Naive thymus-derived CD8-positive, alpha-beta T cell (primary cell): ENCODE data around the gene XRCC5. TPM values are rescaled to one million over a fixed set of nuclear protein-coding genes. Genes with fewer than 3 reads are reported as not detected.

Experiments used
- ATAC-seq, 2 donors: fragments of 150-1000 bp; cut with Tn5 transposase in 1 of 2; sonication (Bioruptor Pico), chemical (Tn5 transposase) in 1 of 2; 1 replicate in 1 of 2; 2 replicates in 1 of 2; pipeline ENCODE4 v1.10.0; 2021; ENCODE audit warnings: mild to moderate bottlenecking in 2 of 2, moderate library complexity in 2 of 2
- POLR2A ChIA-PET: fragments of 350-600 bp; sonication (Branson Sonifier 250); formaldehyde crosslinking; loops from one replicate; lab custom pipeline; 2021; ENCODE audit warnings: antibody characterized with exemption; lab: Charles Lee
- DNase-seq, 10 donors: peaks; one replicate each; pipeline versions ENCODE4 v3.0.0 to v3.0.0-alpha.2; 2020 to 2022
- H3K27ac Mint-ChIP-seq, 10 donors: one replicate each; pipeline ENCODE4 v1.8.0; 2020 to 2022; ENCODE audit warnings: mild to moderate bottlenecking in 10 of 10, mixed read lengths in 10 of 10, moderate library complexity in 4 of 10, inconsistent platforms in 1 of 10
- H3K27me3 Mint-ChIP-seq, 5 donors: one replicate each; pipeline ENCODE4 v1.8.0; 2021 to 2022; ENCODE audit warnings: mixed read lengths in 5 of 5
- H3K36me3 Mint-ChIP-seq, 3 donors: one replicate each; pipeline ENCODE4 v1.8.0; 2020 to 2022; ENCODE audit warnings: mixed read lengths in 3 of 3, mild to moderate bottlenecking in 2 of 3, inconsistent platforms in 1 of 3
- H3K4me1 Mint-ChIP-seq, 4 donors: one replicate each; pipeline ENCODE4 v1.8.0; 2021 to 2022; ENCODE audit warnings: mixed read lengths in 4 of 4
- H3K4me3 Mint-ChIP-seq, 10 donors: one replicate each; pipeline ENCODE4 v1.8.0; 2020 to 2022; ENCODE audit warnings: mild to moderate bottlenecking in 10 of 10, mixed read lengths in 10 of 10, moderate library complexity in 6 of 10, inconsistent platforms in 1 of 10
- H3K9me3 Mint-ChIP-seq, 9 donors: one replicate each; pipeline ENCODE4 v1.8.0; 2020 to 2022; ENCODE audit warnings: mixed read lengths in 9 of 9, mild to moderate bottlenecking in 3 of 9, inconsistent platforms in 1 of 9, moderate library complexity in 1 of 9
- polyA plus RNA-seq, 3 donors: library from polyadenylated mRNA; unstranded; fragments of 300-500 nt; fragmentation: Illumina TruSeq; gene quantifications; one replicate each; pipeline ENCODE4 v1.2.3, GENCODE V29; 2021
- total RNA-seq, 8 experiments: library from RNA in 2 of 8; stranded (reverse) in 2 of 8; gene quantifications; one replicate each; pipeline ENCODE4 v1.2.3 and lab custom pipeline; 2021 to 2026

Gene XRCC5
- total and polyA plus RNA-seq, 5 experiments from 2014 or later: 231 to 364 (median 311) TPM

GRCh38 chr2:216164087-216164486 lies 54.9 kb downstream of the XRCC5 start:
- peak overlapping the region in 4 of 10 donors; percentile 22 to 59 (median 33) for H3K27ac Mint-ChIP-seq
- H3K27me3 Mint-ChIP-seq: no peaks in the 10 kb centered on the region
- peaks cover 17 to 43% (median 30%) of the 10 kb centered on the region in 4 donors for H3K4me1 Mint-ChIP-seq
- POLR2A ChIA-PET: no interaction called here
- DNase-seq: no peak
- no peak for ATAC-seq
- no peak overlapping the region for H3K4me3 Mint-ChIP-seq
- peaks cover 9 to 99% (median 24%) of the 10 kb centered on the region in 3 donors for H3K36me3 Mint-ChIP-seq
- no peaks in the 10 kb centered on the region for H3K9me3 Mint-ChIP-seq

GRCh38 chr2:216164576-216164975 lies 55.4 kb downstream of the XRCC5 start:
- POLR2A ChIA-PET: no interaction called here
- Mint-ChIP-seq H3K36me3 (peaks cover 9 to 99% (median 25%) of the 10 kb centered on the region in 3 donors), H3K27me3 (no peaks in the 10 kb centered on the region), H3K4me1 (peaks cover 17 to 44% (median 30%) of the 10 kb centered on the region in 4 donors), H3K27ac (peak overlapping the region in 4 of 10 donors; percentile 22 to 73 (median 46)), H3K4me3 (no peak overlapping the region), H3K9me3 (no peaks in the 10 kb centered on the region)
- DNase-seq (no peak), ATAC-seq (no peak)

- DNase-seq (no peak), ATAC-seq (no peak)
- Mint-ChIP-seq H3K4me3 (no peak overlapping the region), H3K4me1 (peaks cover 17 to 54% (median 38%) of the 10 kb centered on the region in 4 donors), H3K36me3 (peaks cover 9 to 99% (median 30%) of the 10 kb centered on the region in 3 donors), H3K27me3 (no peaks in the 10 kb centered on the region), H3K9me3 (no peaks in the 10 kb centered on the region), H3K27ac (peak overlapping the region in 4 of 10 donors; percentile 26 to 66 (median 46))
- POLR2A ChIA-PET: no interaction called here
These were observed 56.6 kb downstream of the XRCC5 start for GRCh38 chr2:216165711-216166110.

- DNase-seq: no peak
- POLR2A ChIA-PET: no interaction called here
- no peak for ATAC-seq
- peak overlapping the region in 6 of 10 donors; percentile 1 to 82 (median 36) for H3K27ac Mint-ChIP-seq
- H3K27me3 Mint-ChIP-seq: no peaks in the 10 kb centered on the region
- H3K4me1 Mint-ChIP-seq: peaks cover 17 to 57% (median 55%) of the 10 kb centered on the region in 4 donors
- H3K4me3 Mint-ChIP-seq: no peak overlapping the region
- no peaks in the 10 kb centered on the region for H3K9me3 Mint-ChIP-seq
- peaks cover 16 to 96% (median 43%) of the 10 kb centered on the region in 3 donors for H3K36me3 Mint-ChIP-seq
These were observed 59.9 kb downstream of the XRCC5 start for GRCh38 chr2:216169087-216169486.

GRCh38 chr2:216170076-216170763 lies 61.1 kb downstream of the XRCC5 start:
- POLR2A ChIA-PET: no interaction called here
- no peak for DNase-seq
- Mint-ChIP-seq H3K9me3 (peaks cover 0 to 3% (median 0%) of the 10 kb centered on the region in 9 donors), H3K4me1 (peaks cover 19 to 61% (median 59%) of the 10 kb centered on the region in 4 donors), H3K27ac (peak overlapping the region in 5 of 10 donors; percentile 2 to 58 (median 54)), H3K36me3 (peaks cover 24 to 96% (median 47%) of the 10 kb centered on the region in 3 donors), H3K27me3 (no peaks in the 10 kb centered on the region), H3K4me3 (peak overlapping the region in 1 of 10 donors; percentile 19)
- ATAC-seq: peak in 1 of 2 donors; percentile 45

GRCh38 chr2:216171011-216171410 lies 61.9 kb downstream of the XRCC5 start:
- H3K36me3 Mint-ChIP-seq: peaks cover 26 to 96% (median 50%) of the 10 kb centered on the region in 3 donors
- H3K27me3 Mint-ChIP-seq: no peaks in the 10 kb centered on the region
- H3K9me3 Mint-ChIP-seq: peaks cover 0 to 7% (median 0%) of the 10 kb centered on the region in 9 donors
- peaks cover 22 to 67% (median 65%) of the 10 kb centered on the region in 4 donors for H3K4me1 Mint-ChIP-seq
- DNase-seq (no peak), ATAC-seq (no peak)
- H3K4me3 Mint-ChIP-seq: no peak overlapping the region
- POLR2A ChIA-PET: no interaction called here
- peak overlapping the region in 3 of 10 donors; percentile 52 to 60 (median 58) for H3K27ac Mint-ChIP-seq

- no peak for DNase-seq
- peaks cover 26 to 93% (median 48%) of the 10 kb centered on the region in 3 donors for H3K36me3 Mint-ChIP-seq
- H3K27me3 Mint-ChIP-seq: no peaks in the 10 kb centered on the region
- H3K4me3 Mint-ChIP-seq: no peak overlapping the region
- H3K4me1 Mint-ChIP-seq: peaks cover 21 to 72% (median 68%) of the 10 kb centered on the region in 4 donors
- no peak for ATAC-seq
- peak overlapping the region in 1 of 10 donors; percentile 61 for H3K27ac Mint-ChIP-seq
- POLR2A ChIA-PET: no interaction called here
- peaks cover 0 to 7% (median 0%) of the 10 kb centered on the region in 9 donors for H3K9me3 Mint-ChIP-seq
These were observed 63.3 kb downstream of the XRCC5 start for GRCh38 chr2:216172493-216172892.

- POLR2A ChIA-PET: no interaction called here
- H3K27ac Mint-ChIP-seq: peak overlapping the region in 4 of 10 donors; percentile 21 to 37 (median 29)
- ATAC-seq (no peak), DNase-seq (no peak)
- peaks cover 26 to 91% (median 36%) of the 10 kb centered on the region in 3 donors for H3K36me3 Mint-ChIP-seq
- H3K27me3 Mint-ChIP-seq: no peaks in the 10 kb centered on the region
- no peak overlapping the region for H3K4me3 Mint-ChIP-seq
- H3K4me1 Mint-ChIP-seq: peaks cover 43 to 88% (median 80%) of the 10 kb centered on the region in 4 donors
- peaks cover 0 to 7% (median 0%) of the 10 kb centered on the region in 9 donors for H3K9me3 Mint-ChIP-seq
These were observed 69.9 kb downstream of the XRCC5 start for GRCh38 chr2:216179015-216179414.

GRCh38 chr2:216181351-216181750 lies 72.2 kb downstream of the XRCC5 start:
- no peak for ATAC-seq
- H3K9me3 Mint-ChIP-seq: no peaks in the 10 kb centered on the region
- H3K4me3 Mint-ChIP-seq: no peak overlapping the region
- DNase-seq: no peak
- POLR2A ChIA-PET: interaction anchor here (0.7 kb wide), 1 partner anchor 36 kb away, joined by 4 read pairs; no protein-coding TSS in a partner anchor
- H3K4me1 Mint-ChIP-seq: peaks cover 39 to 92% (median 85%) of the 10 kb centered on the region in 4 donors
- H3K27ac Mint-ChIP-seq: peak overlapping the region in 4 of 10 donors; percentile 9 to 49 (median 33)
- H3K36me3 Mint-ChIP-seq: peaks cover 17 to 83% (median 19%) of the 10 kb centered on the region in 3 donors
- H3K27me3 Mint-ChIP-seq: no peaks in the 10 kb centered on the region

GRCh38 chr2:216181953-216182461 lies 72.9 kb downstream of the XRCC5 start:
- POLR2A ChIA-PET: no interaction called here
- Mint-ChIP-seq H3K27me3 (no peaks in the 10 kb centered on the region), H3K36me3 (peaks cover 17 to 79% (median 19%) of the 10 kb centered on the region in 3 donors), H3K27ac (peak overlapping the region in 7 of 10 donors; percentile 9 to 88 (median 33)), H3K4me3 (no peak overlapping the region), H3K4me1 (peaks cover 36 to 91% (median 85%) of the 10 kb centered on the region in 4 donors), H3K9me3 (no peaks in the 10 kb centered on the region)
- DNase-seq (no peak), ATAC-seq (no peak)

- peaks cover 13 to 75% (median 17%) of the 10 kb centered on the region in 3 donors for H3K36me3 Mint-ChIP-seq
- POLR2A ChIA-PET: interaction anchor here (0.5 kb wide), 1 partner anchor 132 kb away, joined by 3 read pairs; no protein-coding TSS in a partner anchor
These were observed 74.3 kb downstream of the XRCC5 start for GRCh38 chr2:216183462-216183861.

GRCh38 chr2:216188559-216188850 lies 79.4 kb downstream of the XRCC5 start:
- peaks cover 0 to 73% (median 12%) of the 10 kb centered on the region in 3 donors for H3K36me3 Mint-ChIP-seq
- H3K27ac Mint-ChIP-seq: peak overlapping the region in 8 of 10 donors; percentile 8 to 89 (median 66)
- peaks cover 25 to 68% (median 57%) of the 10 kb centered on the region in 4 donors for H3K4me1 Mint-ChIP-seq
- POLR2A ChIA-PET: no interaction called here
- no peaks in the 10 kb centered on the region for H3K27me3 Mint-ChIP-seq
- DNase-seq (no peak), ATAC-seq (no peak)
- H3K9me3 Mint-ChIP-seq: no peaks in the 10 kb centered on the region
- no peak overlapping the region for H3K4me3 Mint-ChIP-seq

More at GRCh38 chr2:216183462-216183861, 74.3 kb downstream of the XRCC5 start:
- Mint-ChIP-seq H3K4me3 (peak overlapping the region in 2 of 10 donors; percentile 29 to 43), H3K4me1 (peaks cover 40 to 92% (median 82%) of the 10 kb centered on the region in 4 donors), H3K27me3 (no peaks in the 10 kb centered on the region), H3K9me3 (no peaks in the 10 kb centered on the region), H3K27ac (peak overlapping the region in 7 of 10 donors; percentile 13 to 80 (median 27))
- DNase-seq: no peak
- no peak for ATAC-seq

- ATAC-seq (no peak), DNase-seq (no peak)
- H3K4me1 Mint-ChIP-seq: peaks cover 22 to 68% (median 53%) of the 10 kb centered on the region in 4 donors
- POLR2A ChIA-PET: no interaction called here
- peaks cover 0 to 73% (median 13%) of the 10 kb centered on the region in 3 donors for H3K36me3 Mint-ChIP-seq
- H3K9me3 Mint-ChIP-seq: no peaks in the 10 kb centered on the region
- no peaks in the 10 kb centered on the region for H3K27me3 Mint-ChIP-seq
- H3K27ac Mint-ChIP-seq: peak overlapping the region in 9 of 10 donors; percentile 61 to 87 (median 75)
- no peak overlapping the region for H3K4me3 Mint-ChIP-seq
These were observed 79.8 kb downstream of the XRCC5 start for GRCh38 chr2:216188956-216189355.
